ENCODE results near the gene HNRNPLL.
"Not testable (repeated sequence)": the region's sequence is repeated elsewhere in the genome, so short reads cannot be mapped to it uniquely, and the experiment has no call there.

HNRNPLL gene

GRCh38 chr2:38602732-38603401 is at the start of gene HNRNPLL:
Gene HNRNPLL, minus strand, starts transcription at chr2:38602928. Its CDS starts 302 bp downstream, at chr2:38602626.
- peak; percentile 90 for DNase-seq (ENCODE audit: low read depth)

DNA sequence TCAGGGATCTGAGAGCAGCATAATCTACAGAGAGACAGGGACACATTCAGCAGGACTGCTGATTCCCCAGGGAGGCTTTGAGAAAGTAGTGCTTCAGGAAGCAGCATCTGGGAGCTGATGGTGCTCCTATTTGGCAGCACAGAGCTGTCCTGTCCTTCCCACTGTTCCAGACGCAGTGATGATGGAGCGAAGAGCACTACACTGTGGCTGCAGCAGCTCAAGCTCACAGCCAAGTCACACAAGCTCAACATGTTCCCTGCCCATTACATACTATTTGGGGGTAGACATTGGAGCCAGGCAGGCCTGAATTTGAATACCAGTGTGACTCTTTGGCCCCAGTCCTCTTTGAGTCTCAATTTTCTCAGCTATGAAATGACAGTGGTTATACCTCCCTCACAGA is 48.0 kb upstream of the HNRNPLL start:
- DNase-seq (ENCODE audit: low read depth), result no peak

DNA sequence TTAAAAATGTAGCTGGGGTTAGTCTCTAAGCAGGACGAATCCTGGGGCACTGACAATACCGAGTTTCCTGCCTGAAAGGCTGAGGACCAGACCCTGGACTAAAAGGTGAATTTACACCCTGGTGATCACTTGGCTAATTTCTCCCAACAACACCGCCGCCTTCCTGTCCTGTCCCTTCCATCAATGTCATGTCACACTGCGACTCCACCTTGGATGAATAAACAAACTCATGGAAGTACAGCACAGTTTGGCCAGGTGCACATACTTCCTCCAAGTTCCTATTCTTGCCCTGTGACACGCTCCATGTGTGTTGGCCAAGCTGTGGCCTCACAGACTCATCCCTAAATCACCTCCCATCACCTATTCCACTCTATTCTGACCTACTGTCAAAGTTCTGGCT is 47.3 kb upstream of the HNRNPLL start:
- no peak for DNase-seq (ENCODE audit: low read depth)

DNA sequence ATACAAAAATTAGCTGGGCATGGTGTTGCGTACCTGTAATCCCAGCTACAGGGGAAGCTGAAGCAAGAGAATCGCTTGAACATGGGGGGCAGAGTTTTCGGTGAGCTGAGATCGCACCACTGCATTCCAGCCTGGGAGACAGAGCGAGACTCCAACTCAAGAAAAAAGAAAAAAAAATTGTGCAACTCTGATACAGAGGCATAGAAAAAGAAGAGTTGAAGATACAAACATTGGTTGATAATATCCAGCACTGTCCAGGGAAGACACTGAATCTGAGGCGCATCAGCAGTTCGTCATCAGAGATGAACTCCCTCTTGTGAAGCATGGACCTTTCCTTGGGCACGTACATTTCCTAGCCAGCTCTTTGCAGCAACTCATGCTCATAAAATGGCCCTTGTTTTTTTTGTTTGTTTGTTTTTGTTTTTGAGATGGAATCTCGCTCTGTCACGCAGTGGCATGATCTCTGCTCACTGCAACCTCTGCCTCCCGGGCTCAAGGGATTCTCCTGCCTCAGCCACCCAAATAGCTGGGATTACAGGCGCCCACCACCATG is 46.5 kb upstream of the HNRNPLL start:
- no peak for DNase-seq (ENCODE audit: low read depth)

DNA sequence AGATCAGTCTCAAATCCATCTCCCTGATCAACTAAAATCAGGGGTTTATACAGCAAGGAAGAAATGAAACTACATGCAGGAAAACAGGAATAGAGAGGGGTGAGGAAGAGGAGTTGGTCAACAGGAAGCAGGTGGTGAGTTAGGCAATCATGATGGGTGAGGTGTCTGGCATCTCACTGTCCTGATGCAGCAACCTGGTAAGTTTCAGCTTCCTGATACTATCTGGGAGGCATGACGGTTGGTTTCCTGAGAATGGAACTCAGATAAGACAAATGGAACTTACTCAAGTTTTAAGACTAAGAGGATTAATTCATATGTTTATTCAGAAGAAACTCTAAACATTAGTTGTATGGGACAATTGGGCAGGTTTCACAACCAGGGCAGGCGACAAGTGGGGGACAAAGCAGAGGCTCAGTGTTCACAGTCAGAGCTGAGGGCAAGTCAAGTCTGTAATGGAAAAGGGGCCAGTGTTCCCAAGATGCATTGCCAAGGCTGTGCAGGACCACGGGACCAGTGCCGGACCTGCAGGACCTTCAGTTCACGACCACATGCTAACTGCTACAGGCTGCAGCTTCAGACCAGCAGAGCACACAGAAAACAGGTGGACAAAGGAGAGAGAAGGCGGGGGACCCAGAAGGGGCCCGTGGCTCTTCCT is 45.5 kb upstream of the HNRNPLL start:
- DNase-seq (ENCODE audit: low read depth), result no peak

DNA sequence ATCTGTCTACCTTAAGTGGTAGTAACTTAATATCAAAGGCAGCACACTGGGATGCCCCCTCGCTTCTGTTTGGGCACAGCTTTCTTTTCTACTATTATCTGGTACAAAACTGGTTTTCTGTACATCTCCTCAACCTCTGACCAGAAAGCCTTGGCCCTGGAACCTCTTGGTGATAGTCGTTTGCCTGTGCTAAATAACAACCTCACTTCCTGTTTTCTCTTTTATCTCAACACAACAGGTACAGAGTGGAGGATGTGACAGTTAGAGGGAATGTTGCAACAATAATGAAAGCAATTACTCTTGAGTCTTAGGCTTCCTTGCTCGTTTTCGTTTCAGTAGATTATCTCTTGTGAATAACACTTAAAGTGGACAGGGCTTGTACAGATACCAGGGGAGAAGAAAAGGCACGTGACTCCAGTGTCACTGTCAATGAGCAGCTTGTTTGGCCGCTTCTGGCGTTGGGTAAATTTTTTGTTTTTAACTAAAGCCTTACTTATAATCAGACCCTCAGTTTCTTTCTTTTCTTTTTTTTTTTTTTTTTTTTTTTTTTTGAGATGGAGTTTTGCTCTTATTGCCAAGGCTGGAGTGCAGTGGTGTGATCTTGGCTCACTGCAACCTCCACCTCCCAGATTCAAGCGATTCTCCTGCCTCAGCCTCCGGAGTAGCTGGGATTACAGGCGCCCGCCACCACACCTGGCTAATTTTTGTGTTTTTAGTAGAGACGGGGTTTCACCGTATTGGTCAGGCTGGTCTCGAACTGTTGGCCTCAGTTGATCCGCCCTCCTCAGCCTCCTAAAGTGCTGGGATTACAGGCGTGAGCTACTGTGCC is 41.2 kb upstream of the HNRNPLL start:
- not testable (repeated sequence) for DNase-seq (ENCODE audit: low read depth)

DNA sequence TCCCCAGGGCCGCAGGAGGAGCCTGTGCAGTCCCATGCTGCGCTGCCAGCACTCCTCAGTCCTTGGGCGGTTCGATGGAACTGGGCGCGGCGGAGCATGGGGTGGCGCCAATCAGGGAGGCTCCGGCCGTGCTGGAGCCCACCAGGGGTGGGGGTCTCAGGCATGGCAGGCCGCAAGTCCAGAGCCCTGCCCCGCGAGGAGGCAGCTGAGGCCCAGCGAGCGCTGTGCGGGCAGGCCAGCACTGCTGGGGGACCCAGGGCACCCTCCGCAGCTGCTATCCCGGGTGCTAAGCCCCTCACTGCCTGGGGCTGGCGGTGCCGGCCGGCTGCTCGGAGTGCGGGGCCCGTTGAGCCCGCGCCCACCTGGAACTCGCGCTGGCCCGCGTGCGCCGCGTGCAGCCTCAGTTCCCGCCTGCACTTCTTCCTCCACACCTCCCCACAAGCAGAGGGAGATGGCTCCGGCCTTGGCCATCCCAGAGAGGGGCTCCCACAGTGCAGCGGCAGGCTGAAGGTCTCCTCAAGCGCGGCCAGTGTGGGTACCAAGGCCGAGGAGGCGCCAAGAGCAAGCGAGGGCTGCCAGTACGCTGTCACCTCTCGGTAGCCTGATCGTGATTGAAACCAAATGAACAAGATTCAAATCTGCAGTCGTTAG is 40.4 kb upstream of the HNRNPLL start:
- DNase-seq (ENCODE audit: low read depth), result no peak

DNA sequence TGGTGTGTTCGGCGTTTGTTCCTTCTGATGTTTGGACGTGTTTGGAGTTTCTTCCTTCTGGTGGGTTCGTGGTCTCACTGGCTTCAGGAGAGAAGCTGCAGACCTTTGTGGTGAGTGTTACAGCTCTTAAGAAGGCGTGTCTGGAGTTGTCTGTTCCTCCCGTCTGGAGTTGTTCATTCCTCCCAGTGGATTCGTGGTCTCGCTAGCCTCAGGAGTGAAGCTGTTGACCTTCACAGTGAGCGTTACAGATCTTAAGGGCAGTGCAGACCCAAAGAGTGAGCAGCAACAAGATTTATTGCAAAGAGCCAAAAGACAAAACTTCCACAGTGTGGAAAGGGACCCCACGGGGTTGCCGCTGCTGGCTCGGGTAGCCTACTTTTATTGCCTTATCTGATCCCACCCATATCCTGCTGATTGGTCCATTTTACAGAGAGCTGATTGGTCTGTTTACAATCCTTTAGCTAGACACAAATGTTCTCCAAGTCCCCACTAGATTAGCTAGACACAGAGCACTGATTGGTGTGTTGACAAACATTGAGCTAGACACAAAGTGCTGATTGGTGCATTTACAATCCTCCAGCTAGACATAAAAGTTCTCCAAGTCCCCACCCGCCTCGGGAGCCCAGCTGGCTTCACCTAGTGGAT is 39.8 kb upstream of the HNRNPLL start:
- DNase-seq (ENCODE audit: low read depth), result not testable (repeated sequence)

- no peak for DNase-seq (ENCODE audit: low read depth)
Measured at GRCh38 chr2:38636069-38636468, 33.3 kb upstream of the HNRNPLL start.

- no peak for DNase-seq (ENCODE audit: low read depth)
Measured at GRCh38 chr2:38635139-38635538, 32.4 kb upstream of the HNRNPLL start.

DNA sequence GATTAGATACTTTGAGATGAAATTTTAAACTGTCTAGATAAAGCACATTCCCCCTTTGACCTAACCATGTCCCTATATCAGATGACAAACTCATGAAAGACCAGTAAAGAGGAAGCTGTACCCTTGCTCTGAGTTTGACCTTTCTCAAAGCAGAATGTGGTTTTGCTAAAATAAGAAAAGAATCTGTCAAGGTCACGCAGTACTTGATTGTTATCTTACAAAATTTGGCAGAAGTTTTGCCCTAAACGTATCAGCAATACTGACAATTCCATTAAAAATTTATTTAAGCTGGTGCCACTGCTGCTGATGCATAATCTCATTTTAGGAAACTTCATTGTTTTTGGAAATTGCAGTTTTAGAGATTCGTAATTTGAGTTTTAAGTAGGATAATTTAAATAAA is 32.0 kb upstream of the HNRNPLL start:
- no peak for DNase-seq (ENCODE audit: low read depth)

GRCh38 chr2:38633895-38634294 is 31.2 kb upstream of the HNRNPLL start:
- DNase-seq (ENCODE audit: low read depth), result no peak

DNA sequence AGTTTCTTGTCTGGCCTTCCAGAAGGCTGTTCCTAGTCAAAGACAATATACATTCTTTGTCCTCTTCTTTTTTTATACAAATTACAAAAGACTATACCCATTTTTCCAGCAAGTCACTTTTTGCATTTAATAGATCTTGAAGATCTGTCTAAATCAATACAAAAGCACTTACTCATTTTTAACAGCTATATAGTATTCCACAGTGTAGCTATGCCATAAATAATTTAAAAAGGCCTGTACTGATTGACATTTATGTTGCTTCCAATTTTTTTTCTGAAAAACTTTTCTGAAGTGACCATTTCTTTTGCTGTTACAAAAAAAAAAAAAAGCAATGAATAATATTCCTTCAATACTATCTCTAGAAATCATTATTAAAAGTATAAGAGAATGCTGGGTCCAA is 30.3 kb upstream of the HNRNPLL start:
- DNase-seq (ENCODE audit: low read depth), result no peak

GRCh38 chr2:38631976-38632375 is 29.2 kb upstream of the HNRNPLL start:
- no peak for DNase-seq (ENCODE audit: low read depth)

GRCh38 chr2:38629684-38630083 is 27.0 kb upstream of the HNRNPLL start:
- no peak for DNase-seq (ENCODE audit: low read depth)

- no peak for DNase-seq (ENCODE audit: low read depth)
Measured at GRCh38 chr2:38627391-38627790, 24.7 kb upstream of the HNRNPLL start.

DNA sequence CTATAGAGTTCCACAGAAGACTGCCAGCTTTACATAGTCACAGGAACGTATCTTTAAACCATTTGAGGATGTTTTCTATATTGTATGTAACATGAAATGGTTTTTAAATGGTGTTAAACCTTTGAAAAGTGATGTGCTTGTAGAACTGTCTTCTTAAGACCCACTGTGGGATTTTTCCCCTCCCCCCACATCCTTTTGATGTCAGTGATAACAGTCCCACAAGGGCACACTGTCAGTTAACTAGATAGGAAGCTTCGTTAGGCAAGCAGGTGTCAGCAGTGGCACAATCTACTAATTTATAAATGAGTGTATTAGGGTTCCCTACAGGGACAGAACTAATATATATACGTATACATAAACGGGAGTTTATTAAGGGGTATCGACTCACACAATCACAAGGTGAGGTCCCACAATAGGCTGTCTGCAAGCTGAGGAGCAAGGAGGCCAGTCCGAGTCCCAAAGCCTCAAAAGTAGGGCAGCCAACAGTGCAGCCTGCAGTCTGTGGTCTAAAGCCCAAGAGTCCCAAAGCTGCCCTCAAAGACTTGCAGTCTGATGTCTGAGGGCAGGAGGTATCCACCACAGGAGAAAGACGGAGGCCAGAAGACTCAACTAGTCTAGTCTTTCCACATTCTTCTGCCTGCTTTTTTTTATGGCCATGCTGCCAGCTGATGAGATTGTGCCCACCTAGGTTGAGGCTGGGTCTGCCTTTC is 23.8 kb upstream of the HNRNPLL start:
- no peak for DNase-seq (ENCODE audit: low read depth)

GRCh38 chr2:38622210-38622609 is 19.5 kb upstream of the HNRNPLL start:
- no peak for DNase-seq (ENCODE audit: low read depth)

DNA sequence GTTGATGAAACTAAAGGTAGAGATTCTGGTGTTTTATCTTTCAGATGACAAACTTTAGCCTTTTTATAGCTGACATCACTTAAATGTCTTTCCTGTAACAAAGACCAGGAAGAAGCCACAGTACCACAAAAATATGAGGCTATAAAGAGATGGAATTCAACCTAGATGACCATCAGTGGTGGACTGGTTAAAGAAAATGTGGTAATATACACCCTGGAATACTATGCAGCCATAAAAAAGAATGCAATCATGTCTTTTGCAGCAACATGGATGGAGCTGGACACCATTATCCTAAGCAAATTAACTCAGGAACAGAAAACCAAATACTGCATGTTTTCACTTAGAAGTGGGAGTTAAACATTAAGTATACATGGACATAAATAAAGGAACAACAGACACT is 18.3 kb upstream of the HNRNPLL start:
- no peak for DNase-seq (ENCODE audit: low read depth)

DNA sequence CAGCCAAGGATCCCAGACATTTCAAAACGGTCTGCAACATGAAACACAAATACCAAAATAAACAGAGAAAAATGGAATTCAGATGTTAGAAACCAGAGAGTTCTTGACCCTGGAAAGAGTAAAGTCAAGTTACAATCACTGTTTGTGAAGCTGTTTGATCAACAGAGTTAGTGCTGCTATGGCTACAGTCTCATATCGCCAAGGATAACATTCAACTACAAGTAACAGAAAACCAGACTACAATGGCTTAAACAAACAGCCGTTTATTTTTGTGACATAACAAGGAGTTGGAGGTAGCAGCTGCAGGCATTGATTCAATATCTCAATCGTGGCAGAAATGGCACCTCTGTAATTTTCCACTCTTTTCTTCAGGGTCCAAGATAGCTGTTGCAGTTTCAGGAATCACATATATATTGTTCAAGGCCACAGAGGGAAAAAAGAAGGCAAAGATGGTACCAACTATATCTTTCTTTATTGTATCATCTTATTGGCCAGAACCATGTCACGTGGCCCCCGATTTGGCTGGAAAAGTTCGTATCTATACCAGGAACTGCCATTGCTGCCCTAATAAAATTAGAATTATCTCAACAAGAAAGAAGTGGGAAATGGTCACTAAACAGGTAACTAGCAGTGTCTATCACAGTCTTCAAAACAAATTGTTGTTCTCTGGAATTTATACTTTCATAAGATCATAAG is 17.7 kb upstream of the HNRNPLL start:
- DNase-seq (ENCODE audit: low read depth), result no peak

Data from stimulated activated CD4-positive, alpha-beta T cell treated with anti-CD3 and anti-CD28 coated beads, Interleukin-2, amount 100 ng/mL, for 4 hours (primary cell).